GM12891 (cell line): ENCODE results near the gene KCNJ3.
"Not testable (repeated sequence)": the region's sequence is repeated elsewhere in the genome, so short reads cannot be mapped to it uniquely, and the experiment has no call there.

ENCODE experiments used
- DNase-seq: peaks from one replicate; pipeline ENCODE4 v3.0.0; 2011; ENCODE audit warnings: low spot score; ENCODE audit not compliant: insufficient read length
- FAIRE-seq: peaks from 2 replicates; lab custom pipeline; 2011; peaks lifted over from hg19 to GRCh38; lab: Jason Lieb, UNC
- PAX5 ChIP-seq: IDR thresholded peaks from 2 replicates; pipeline ENCODE4 v1.6.1; 2011; ENCODE audit warnings: low read length, moderate library complexity, mild to moderate bottlenecking; ENCODE audit not compliant: insufficient read depth, severe bottlenecking
- POLR2A ChIP-seq: IDR thresholded peaks from 2 replicates; pipeline ENCODE4 v1.6.1; 2011; ENCODE audit warnings: low read depth, low read length, control low read depth
- POLR2AphosphoS5 ChIP-seq: IDR thresholded peaks from 2 replicates; pipeline ENCODE4 v1.6.1; 2011; ENCODE audit warnings: low read depth, low read length, control low read depth
- POU2F2 ChIP-seq: IDR thresholded peaks from 2 replicates; pipeline ENCODE4 v1.6.1; 2011; ENCODE audit warnings: low read depth, mild to moderate bottlenecking, control low read depth, low read length, moderate library complexity
- SPI1 ChIP-seq: IDR thresholded peaks from 2 replicates; pipeline ENCODE4 v1.6.1; 2011; ENCODE audit warnings: low read depth, low read length, control low read depth
- TAF1 ChIP-seq: IDR thresholded peaks from 2 replicates; pipeline ENCODE4 v1.6.1; 2011; ENCODE audit warnings: low read depth, low read length, control low read depth

Gene KCNJ3

DNA sequence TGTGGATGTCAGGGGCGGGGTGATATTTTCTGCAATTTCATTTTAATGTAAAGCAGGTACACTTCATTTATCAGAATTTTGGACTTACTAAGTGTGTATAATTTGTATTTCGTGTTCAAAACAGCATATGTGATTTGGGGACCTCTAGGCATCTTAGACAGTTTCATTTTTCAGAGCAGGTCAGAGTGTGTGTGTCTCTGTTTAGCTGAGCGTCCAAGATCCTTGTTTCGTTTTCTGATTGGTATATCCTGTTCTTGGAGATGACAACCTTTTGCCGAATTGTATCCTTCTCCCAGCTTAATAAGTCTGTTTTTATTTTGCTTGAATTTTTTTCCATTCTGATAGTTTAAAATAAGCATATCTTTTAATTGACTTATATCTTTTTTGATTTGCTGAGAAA lies 128.3 kb downstream of the KCNJ3 start:
- TF ChIP-seq TAF1 (no peak), PAX5 (no peak), POU2F2 (no peak), POLR2A (no peak), POLR2AphosphoS5 (no peak), SPI1 (no peak)
- FAIRE-seq, result no peak
- DNase-seq, result no peak

DNA sequence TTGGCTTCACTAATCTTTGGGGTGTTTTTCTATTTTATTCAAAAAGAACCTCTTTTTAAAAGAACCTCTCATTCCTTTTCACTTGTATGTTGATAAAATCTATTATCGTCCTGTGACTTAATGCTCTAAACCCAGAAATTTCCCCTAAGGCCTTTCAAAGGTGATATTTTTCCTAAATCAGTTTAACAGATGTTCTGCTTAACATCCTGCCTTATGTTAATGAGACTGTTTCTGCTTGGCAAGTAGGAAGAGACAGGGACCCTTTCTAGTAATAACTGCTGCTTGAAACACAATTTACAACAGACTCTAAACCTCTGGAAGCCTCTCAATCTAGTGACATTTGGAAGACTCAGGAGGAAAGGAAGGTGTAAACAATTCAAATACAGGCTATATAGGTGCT lies 128.8 kb downstream of the KCNJ3 start:
- FAIRE-seq, result no peak
- TF ChIP-seq SPI1, result no peak
- TF ChIP-seq POU2F2, result no peak
- TF ChIP-seq TAF1, result no peak
- no peak for TF ChIP-seq POLR2A
- no peak for TF ChIP-seq PAX5
- no peak for TF ChIP-seq POLR2AphosphoS5
- no peak for DNase-seq

DNA sequence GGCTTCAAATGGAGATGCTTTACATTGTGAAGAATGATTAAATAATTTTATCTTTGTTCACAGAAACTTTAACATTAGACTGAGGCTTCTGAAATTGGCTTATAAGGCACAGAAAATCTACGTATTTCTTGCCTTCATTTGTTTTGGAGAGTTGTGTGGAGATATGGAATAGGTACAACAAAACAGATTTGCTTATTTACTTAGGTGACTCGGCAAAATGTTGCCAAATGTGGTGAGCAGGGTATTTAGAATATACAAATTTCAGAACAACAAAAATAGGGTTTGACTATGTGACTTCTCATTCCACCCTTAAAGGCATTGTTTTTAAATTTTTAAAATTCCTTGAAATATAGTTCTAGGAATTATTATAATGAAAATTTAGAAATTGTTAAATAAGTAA lies 134.2 kb downstream of the KCNJ3 start:
- no peak for DNase-seq
- TF ChIP-seq POLR2A, result no peak
- TF ChIP-seq TAF1, result no peak
- TF ChIP-seq POLR2AphosphoS5, result no peak
- TF ChIP-seq PAX5, result no peak
- no peak for TF ChIP-seq POU2F2
- TF ChIP-seq SPI1, result no peak
- FAIRE-seq, result no peak

DNA sequence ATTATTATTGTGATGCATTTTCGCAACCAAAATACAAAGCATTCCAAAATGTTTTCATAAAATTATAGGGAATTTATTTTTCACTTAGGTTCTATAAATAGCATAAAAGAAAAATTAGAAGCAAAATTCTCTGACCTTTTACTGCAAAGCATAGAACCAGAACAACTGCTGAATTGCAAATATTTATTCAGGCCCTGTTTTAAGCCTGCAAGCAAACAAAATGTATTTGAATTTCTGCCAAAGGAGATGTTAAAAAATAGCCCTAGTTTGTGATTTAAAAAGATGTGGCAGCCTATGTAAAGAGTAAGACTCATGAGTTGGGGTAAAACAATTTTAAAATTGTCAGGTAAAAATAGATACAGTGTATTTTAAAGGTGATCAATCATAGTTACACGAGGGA lies 138.1 kb downstream of the KCNJ3 start:
- FAIRE-seq (no peak), DNase-seq (no peak)
- TF ChIP-seq PAX5 (no peak), POU2F2 (no peak), SPI1 (no peak), TAF1 (no peak), POLR2A (no peak), POLR2AphosphoS5 (no peak)

DNA sequence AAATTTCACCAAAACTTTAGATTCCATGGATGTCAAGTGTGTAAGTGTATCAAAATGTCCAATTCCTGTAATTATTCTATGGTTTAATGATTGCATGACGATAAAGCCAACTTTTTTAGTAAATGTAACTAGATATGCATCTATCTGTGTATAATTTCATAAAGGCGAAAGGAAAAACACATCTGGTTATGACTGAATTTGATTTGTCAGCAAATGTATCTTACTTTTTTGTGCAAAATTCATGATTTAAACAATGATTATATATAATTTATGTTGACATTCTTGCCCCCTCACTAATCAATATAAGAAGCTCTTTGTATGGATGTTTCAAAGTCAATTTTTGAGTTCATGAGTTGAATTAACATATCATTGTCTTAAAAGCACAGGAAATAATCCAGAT lies 138.5 kb downstream of the KCNJ3 start:
- FAIRE-seq, result no peak

DNA sequence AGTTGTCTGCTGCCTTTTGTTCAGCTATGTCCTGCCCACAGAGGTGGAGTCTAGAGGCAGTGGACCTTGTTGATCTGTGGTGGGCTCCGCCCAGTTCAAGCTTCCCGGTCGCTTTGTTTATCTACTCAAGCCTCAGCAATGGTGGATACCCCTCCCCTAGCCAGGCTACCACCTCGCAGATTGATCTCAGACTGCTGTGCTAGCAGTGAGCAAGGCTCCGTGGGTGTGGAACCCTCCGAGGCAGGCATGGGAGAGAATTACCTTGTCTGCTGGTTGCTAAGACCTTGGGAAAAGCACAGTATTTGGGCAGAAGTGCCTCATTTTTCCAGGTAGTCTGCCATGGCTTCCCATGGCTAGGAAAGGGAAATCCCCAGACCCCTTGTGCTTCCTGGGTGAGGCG lies 146.0 kb downstream of the KCNJ3 start:
- no peak for DNase-seq
- FAIRE-seq, result no peak

More for the DNA sequence above, 138.5 kb downstream of the KCNJ3 start:
- TF ChIP-seq SPI1 (no peak), TAF1 (no peak), PAX5 (no peak), POLR2AphosphoS5 (no peak), POU2F2 (no peak), POLR2A (no peak)
- no peak for DNase-seq

DNA sequence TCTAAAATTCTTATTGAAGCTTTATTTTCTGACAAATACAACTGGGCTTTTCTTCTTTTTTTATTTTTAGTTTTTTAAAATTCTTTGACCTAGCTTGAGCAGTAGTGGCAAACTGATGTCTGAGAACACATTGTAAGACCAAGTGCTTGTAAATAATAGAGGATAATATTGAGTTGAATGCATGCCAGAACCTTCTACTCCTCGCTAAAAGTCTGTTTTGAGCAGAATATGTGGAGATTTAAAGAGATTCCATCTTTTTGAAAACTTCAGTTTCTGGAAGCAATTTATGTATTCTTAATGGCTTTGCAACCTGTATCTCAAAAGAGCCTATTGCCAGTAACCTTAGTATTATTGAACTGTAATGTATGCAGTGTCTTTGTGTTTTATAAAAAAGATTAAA lies 148.3 kb downstream of the KCNJ3 start:
- DNase-seq (no peak), FAIRE-seq (no peak)
- TF ChIP-seq PAX5, result no peak
- TF ChIP-seq POLR2A, result no peak
- no peak for TF ChIP-seq POLR2AphosphoS5
- no peak for TF ChIP-seq POU2F2
- no peak for TF ChIP-seq SPI1
- TF ChIP-seq TAF1, result no peak

More for the DNA sequence above, 146.0 kb downstream of the KCNJ3 start:
- no peak for TF ChIP-seq PAX5
- no peak for TF ChIP-seq SPI1
- TF ChIP-seq POLR2AphosphoS5, result no peak
- TF ChIP-seq TAF1, result no peak
- no peak for TF ChIP-seq POLR2A
- no peak for TF ChIP-seq POU2F2

DNA sequence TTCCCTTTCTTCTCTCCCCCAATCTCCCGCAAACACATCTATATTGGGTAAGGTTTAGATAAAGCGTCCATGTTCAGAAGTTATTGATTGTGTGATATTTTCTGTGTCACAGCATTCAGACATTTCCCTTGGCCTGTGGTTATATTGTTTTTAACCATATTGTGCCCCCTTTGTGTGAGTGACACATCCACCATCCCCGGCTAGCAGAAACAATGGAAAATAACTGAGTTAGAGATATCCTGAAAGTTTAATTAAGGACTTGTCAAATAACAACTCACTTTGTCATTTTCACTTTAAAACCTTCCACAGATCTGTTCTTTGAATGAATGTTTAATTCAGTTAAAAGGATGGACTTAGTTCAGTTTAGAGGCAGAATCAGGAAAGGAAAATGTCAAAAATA lies 151.0 kb downstream of the KCNJ3 start:
- TF ChIP-seq PAX5, result no peak
- no peak for TF ChIP-seq POLR2AphosphoS5
- DNase-seq, result no peak
- FAIRE-seq, result no peak

DNA sequence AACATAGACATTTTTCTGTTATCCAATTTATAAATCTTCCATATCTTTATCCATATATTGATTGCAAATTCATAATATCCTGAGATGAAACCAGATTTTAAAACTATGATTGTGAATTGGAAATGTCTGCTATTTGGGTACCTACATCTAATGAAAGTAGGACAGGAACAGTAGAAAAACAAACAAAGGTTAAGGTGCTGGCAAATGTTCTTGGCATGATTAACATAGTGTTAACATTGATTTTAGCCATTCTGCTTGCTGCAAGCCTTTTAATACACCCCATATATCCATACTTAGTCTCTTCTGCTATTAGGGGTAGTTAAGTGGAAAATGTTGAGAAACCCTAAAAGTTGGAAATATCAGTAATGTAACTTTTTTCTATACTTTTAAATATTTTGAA lies 152.0 kb downstream of the KCNJ3 start:
- TF ChIP-seq POLR2AphosphoS5 (no peak), POU2F2 (no peak), SPI1 (no peak), POLR2A (no peak), PAX5 (no peak), TAF1 (no peak)
- no peak for DNase-seq
- no peak for FAIRE-seq

DNA sequence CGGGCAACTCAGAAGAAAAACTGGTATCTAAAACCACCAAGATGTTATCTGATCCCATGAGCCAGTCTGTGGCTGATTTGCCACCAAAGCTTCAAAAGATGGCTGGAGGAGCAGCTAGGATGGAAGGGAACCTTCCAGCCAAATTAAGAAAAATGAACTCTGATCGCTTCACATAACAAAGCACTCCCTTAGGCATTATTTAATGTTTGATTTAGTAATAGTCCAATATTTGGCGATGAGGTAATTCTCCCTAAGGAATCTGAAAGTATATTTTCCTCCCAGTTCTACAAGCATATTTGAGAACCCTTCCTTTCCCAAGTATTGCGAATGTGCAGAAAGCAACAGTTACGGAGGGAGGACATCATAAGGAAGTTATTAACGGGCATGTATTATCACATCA lies 156.6 kb downstream of the KCNJ3 start:
- DNase-seq, result no peak
- no peak for FAIRE-seq
- no peak for TF ChIP-seq POU2F2
- TF ChIP-seq POLR2AphosphoS5, result no peak
- TF ChIP-seq SPI1, result no peak
- no peak for TF ChIP-seq PAX5
- TF ChIP-seq POLR2A, result no peak
- TF ChIP-seq TAF1, result no peak

DNA sequence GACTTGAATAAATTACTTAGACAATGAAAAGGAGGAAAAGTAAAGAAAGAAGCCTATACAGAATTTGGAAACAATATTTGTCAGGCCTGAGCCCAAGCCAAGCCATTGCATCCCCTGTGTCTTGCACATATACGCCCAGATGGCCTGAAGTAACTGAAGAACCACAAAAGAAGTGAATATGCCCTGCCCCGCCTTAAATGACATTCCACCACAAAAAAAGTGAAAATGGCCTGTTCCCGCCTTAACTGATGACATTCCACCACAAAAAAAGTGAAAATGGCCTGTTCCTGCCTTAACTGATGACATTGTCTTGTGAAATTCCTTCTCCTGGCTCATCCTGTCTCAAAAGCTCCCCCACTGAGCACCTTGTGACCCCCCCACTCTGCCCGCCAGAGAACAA lies 168.7 kb downstream of the KCNJ3 start:
- not testable (repeated sequence) for FAIRE-seq, DNase-seq
